ENCODE measurements around the gene ADGRG3.
"Not testable (repeated sequence)": the region's sequence is repeated elsewhere in the genome, so short reads cannot be mapped to it uniquely, and the experiment has no call there.

ADGRG3 gene

DNA sequence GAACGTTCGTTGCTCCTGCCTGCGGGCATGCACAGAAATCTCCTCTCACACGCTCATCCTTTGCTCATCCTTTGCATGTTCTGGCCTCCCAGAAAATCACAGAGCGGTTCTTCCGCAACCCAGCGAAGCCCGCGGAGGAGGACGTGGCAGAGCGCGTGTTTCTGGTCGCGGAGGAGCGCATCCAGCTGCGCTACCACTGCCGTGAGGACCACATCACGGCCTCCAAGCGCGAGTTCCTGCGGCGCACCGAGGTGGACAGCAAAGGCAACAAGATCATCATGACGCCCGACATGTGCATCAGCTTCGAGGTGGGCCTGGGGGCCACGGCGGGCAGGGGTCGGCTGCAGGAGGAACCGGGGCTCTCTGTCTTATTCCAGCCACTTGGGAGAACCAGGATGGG lies 57.9 kb downstream of the ADGRG3 start:
- DNase-seq (ENCODE audit: low read depth): no peak
- no peak overlapping the region for H3K4me3 ChIP-seq (ENCODE audit: low read length)
- TF ChIP-seq, protein P1, sequence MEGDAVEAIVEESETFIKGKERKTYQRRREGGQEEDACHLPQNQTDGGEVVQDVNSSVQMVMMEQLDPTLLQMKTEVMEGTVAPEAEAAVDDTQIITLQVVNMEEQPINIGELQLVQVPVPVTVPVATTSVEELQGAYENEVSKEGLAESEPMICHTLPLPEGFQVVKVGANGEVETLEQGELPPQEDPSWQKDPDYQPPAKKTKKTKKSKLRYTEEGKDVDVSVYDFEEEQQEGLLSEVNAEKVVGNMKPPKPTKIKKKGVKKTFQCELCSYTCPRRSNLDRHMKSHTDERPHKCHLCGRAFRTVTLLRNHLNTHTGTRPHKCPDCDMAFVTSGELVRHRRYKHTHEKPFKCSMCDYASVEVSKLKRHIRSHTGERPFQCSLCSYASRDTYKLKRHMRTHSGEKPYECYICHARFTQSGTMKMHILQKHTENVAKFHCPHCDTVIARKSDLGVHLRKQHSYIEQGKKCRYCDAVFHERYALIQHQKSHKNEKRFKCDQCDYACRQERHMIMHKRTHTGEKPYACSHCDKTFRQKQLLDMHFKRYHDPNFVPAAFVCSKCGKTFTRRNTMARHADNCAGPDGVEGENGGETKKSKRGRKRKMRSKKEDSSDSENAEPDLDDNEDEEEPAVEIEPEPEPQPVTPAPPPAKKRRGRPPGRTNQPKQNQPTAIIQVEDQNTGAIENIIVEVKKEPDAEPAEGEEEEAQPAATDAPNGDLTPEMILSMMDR (conservative IDR thresholded peaks at IDR 0.05; ENCODE audit: low read length): no peak

DNA sequence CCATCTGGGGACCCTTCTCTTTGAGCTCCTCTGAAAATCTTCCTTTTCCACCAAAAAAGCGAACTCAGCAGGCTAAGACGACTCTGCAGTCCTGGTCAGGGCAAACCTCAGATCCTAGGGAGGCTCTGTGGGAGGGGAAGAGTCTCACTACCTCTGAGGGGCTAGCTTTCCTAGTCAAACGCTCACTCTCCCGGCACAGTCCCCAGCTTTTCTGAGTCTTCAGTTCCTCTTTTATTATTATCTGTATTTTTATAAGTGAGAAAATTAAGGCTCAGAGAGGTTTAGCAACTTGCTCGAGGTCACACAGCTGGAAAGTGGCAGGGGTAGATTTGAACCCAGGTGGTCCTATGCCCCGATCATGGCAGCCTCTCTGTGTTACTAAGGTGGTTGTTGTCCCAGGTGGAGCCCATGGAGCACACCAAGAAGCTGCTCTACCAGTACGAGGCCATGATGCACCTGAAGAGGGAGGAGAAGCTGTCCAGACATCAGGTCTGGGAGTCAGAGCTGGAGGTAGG lies 58.4 kb downstream of the ADGRG3 start:
- TF ChIP-seq, protein P1 (conservative IDR thresholded peaks at IDR 0.05; ENCODE audit: low read length): no peak
- H3K4me3 ChIP-seq (ENCODE audit: low read length): no peak overlapping the region
- no peak for DNase-seq (ENCODE audit: low read depth)

DNA sequence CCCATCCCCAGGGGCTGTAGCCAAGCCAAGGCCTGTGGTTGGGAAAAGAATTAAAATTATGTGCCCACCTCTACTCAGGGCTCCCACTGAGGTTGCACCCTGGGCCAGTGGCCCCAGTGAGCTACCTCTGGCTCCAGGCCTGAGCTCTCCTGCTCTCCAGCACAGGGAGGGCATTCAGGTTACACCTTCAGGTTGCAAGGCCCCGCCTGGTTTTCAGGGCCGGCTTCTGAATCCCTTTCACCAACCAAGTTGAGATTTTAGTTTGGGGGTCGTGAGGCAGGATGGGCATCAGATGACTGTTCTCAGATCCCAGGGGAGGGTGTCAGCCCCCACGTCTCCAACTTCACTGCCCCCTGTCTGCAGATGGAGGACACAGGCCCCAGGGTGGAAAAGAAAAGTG lies 59.5 kb downstream of the ADGRG3 start:
- TF ChIP-seq, protein P1 (conservative IDR thresholded peaks at IDR 0.05; ENCODE audit: low read length): no peak
- DNase-seq (ENCODE audit: low read depth): no peak
- H3K4me3 ChIP-seq (ENCODE audit: low read length): no peak overlapping the region

DNA sequence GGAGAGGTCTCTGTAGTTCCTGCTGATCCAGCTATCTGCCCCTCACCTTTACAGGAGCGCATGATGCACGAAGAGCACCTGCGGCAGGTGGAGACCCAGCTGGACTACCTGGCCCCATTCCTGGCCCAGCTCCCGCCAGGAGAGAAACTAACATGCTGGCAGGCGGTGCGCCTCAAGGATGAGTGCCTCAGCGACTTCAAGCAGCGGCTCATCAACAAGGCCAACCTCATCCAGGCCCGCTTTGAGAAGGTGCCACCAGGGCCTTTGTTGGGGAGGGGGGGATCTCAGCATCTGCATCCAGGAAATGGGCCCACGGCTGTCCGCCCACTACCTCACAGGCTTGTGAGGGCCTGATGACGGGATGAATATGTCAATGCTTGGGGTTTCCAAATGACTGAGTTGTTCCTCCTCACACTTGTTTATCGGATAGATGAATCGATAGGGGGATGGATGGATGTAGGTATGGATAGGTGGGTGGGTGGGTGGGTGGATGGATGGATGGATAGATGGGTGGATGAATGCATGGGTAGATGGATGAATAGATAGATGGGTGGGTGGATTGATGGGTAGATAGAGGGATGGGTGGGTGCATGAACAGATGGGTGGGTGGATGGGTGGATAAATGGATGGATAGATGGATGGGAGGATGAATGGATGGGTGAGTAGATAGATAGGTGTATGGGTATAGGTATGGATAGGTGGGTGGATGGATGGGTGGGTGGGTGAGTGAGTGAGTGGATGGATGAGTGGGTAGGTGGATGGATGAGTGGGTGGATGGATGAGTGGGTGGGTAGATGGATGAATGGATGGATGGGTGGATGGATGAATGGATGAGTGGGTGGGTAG lies 60.5 kb downstream of the ADGRG3 start:
- no peak for DNase-seq (ENCODE audit: low read depth)
- H3K4me3 ChIP-seq (ENCODE audit: low read length): no peak overlapping the region
- TF ChIP-seq, protein P1 (conservative IDR thresholded peaks at IDR 0.05; ENCODE audit: low read length): no peak

DNA sequence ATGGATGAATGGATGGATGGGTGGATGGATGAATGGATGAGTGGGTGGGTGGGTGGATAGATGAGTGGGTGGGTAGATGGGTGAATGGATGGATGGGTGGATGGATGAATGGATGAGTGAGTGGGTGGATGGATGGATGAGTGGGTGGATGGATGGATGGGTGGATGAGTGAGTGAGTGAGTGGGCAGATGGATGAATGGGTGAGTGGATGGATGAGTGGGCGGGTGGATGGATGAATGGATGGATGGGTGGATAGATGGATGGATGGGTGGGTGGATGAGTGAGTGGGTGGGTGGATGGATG lies 61.0 kb downstream of the ADGRG3 start:
- H3K4me3 ChIP-seq (ENCODE audit: low read length): no peak overlapping the region

DNA sequence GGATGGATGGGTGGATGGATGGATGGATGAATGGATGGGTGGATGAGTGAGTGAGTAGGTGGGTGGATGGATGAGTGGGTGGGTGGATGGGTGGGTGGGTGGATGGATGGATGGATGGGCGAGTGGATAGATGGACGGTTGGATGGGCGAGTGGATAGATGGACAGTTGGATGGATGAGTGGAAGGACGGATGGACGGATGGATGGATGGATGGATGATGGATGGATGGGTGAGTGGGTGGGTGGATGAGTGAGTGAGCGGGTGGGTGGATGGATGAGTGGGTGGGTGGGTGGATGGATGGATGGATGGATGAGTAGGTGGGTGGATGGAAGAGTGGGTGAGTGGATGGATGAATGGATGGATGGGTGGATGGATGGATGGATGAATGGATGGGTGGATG lies 61.7 kb downstream of the ADGRG3 start:
- not testable (repeated sequence) for DNase-seq (ENCODE audit: low read depth); H3K4me3 ChIP-seq (ENCODE audit: low read length)

More for the DNA sequence above, 61.0 kb downstream of the ADGRG3 start:
- TF ChIP-seq, protein P1 (conservative IDR thresholded peaks at IDR 0.05; ENCODE audit: low read length): no peak
- DNase-seq (ENCODE audit: low read depth): no peak

DNA sequence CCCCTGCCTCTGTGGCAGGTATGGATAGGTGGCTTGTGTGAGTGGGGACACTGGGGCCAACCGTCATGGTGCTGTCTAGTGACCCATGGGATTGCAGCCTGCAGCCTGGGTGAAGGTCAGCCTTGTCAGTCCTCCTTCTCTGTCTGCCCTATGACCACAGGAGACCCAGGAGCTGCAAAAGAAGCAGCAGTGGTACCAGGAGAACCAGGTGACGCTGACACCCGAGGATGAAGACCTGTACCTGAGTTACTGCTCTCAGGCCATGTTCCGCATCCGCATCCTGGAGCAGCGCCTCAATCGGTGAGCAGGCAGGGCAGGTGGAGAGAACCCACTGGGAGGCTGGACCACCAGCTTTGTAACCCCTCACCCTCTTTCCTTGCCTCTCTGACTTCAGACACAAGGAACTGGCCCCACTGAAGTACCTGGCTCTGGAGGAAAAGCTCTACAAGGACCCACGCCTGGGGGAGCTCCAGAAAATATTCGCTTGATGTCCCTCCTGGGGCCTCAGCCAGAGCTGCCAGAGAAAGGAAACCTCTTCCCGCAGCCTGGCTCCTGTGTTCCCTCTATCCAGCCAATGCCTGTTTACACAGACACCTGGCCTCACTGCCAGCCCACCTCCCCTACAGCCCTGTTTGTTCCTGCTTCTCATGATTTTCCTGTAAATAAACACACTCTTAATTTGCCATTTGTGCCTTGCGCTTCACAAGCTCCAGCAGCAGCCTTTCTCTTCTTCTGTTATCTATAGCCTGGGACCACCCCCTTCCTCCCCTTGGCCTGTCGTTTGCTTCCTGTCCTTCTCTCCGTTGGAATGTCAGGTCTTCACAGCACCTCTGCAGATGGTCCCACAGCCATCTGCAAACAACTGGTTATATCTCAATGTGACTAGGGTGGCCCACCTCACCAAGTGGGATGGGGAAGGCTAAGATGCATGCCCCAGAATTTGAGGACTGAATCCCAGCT lies 62.9 kb downstream of the ADGRG3 start:
- TF ChIP-seq, protein P1 (conservative IDR thresholded peaks at IDR 0.05; ENCODE audit: low read length): no peak
- no peak for DNase-seq (ENCODE audit: low read depth)
- no peak overlapping the region for H3K4me3 ChIP-seq (ENCODE audit: low read length)
